ENCODE results near the gene NFASC.
A peak's percentile ranks its signal among the peaks of the same experiment; 100 is the strongest.

DNA sequence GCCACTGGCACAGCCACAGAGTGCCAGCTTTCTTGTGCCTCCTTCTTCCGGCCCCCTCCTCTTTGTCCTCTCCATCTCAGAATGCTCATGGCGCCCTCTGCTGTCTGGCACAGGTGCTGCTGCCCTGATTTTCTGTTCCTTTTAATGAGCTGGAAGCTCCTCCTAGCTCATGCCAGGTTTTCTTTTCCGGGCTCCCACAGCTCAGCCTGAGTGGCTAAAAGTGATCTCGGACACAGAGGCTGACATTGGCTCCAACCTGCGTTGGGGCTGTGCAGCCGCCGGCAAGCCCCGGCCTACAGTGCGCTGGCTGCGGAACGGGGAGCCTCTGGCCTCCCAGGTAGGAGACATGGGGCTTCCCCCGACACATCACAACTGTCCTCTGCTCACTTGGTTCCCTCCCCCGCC is 191.0 kb downstream of the NFASC start:
- TF ChIP-seq, protein P1, sequence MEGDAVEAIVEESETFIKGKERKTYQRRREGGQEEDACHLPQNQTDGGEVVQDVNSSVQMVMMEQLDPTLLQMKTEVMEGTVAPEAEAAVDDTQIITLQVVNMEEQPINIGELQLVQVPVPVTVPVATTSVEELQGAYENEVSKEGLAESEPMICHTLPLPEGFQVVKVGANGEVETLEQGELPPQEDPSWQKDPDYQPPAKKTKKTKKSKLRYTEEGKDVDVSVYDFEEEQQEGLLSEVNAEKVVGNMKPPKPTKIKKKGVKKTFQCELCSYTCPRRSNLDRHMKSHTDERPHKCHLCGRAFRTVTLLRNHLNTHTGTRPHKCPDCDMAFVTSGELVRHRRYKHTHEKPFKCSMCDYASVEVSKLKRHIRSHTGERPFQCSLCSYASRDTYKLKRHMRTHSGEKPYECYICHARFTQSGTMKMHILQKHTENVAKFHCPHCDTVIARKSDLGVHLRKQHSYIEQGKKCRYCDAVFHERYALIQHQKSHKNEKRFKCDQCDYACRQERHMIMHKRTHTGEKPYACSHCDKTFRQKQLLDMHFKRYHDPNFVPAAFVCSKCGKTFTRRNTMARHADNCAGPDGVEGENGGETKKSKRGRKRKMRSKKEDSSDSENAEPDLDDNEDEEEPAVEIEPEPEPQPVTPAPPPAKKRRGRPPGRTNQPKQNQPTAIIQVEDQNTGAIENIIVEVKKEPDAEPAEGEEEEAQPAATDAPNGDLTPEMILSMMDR (conservative IDR thresholded peaks at IDR 0.05; ENCODE audit: low read length), result peak; percentile 92
- no peak for TF ChIP-seq EZH2phosphoT487 (IDR thresholded peaks at IDR 0.05; ENCODE audit: borderline replicate concordance, low read depth, low read length)
